NCI-H526 (cell line): ENCODE measurements around the gene MYH11.
A peak's percentile ranks its signal among the peaks of the same experiment; 100 is the strongest.
"Not testable (repeated sequence)": the region's sequence is repeated elsewhere in the genome, so short reads cannot be mapped to it uniquely, and the experiment has no call there.

Experiments
- DNase-seq, 2 experiments: peaks; one replicate each; lab custom pipeline; 2025; lab: John Stamatoyannopoulos, UW

Gene MYH11

GRCh38 chr16:15839204-15839603 is 17.6 kb downstream of the MYH11 start:
- not testable (repeated sequence) for DNase-seq

- no peak for DNase-seq
Measured at GRCh38 chr16:15837761-15838160, 19.1 kb downstream of the MYH11 start.

GRCh38 chr16:15836965-15837611 is 19.7 kb downstream of the MYH11 start:
- no peak for DNase-seq

GRCh38 chr16:15836074-15836473 is 20.8 kb downstream of the MYH11 start:
- no peak for DNase-seq

- no peak for DNase-seq
Measured at GRCh38 chr16:15835136-15835878, 21.5 kb downstream of the MYH11 start.

GRCh38 chr16:15834502-15834901 is 22.3 kb downstream of the MYH11 start:
- DNase-seq, result no peak

GRCh38 chr16:15833541-15833940 is 23.3 kb downstream of the MYH11 start:
- DNase-seq, result no peak

GRCh38 chr16:15832241-15832640 is 24.6 kb downstream of the MYH11 start:
- no peak for DNase-seq

- no peak for DNase-seq
Measured at GRCh38 chr16:15830832-15831451, 25.9 kb downstream of the MYH11 start.

- DNase-seq, result no peak
Measured at GRCh38 chr16:15829460-15829859, 27.4 kb downstream of the MYH11 start.

- DNase-seq, result no peak
Measured at GRCh38 chr16:15827709-15828343, 29.0 kb downstream of the MYH11 start.

GRCh38 chr16:15827299-15827698 is 29.5 kb downstream of the MYH11 start:
- DNase-seq, result no peak

GRCh38 chr16:15825750-15826305 is 31.0 kb downstream of the MYH11 start:
- no peak for DNase-seq

GRCh38 chr16:15822957-15823356 is 33.9 kb downstream of the MYH11 start:
- no peak for DNase-seq

GRCh38 chr16:15820837-15821236 is 36.0 kb downstream of the MYH11 start:
- no peak for DNase-seq

GRCh38 chr16:15819046-15819445 is 37.8 kb downstream of the MYH11 start:
- no peak for DNase-seq

- no peak for DNase-seq
Measured at GRCh38 chr16:15817446-15817845, 39.4 kb downstream of the MYH11 start.

GRCh38 chr16:15816228-15816627 is 40.6 kb downstream of the MYH11 start:
- DNase-seq, result no peak

GRCh38 chr16:15812401-15812750 is 44.5 kb downstream of the MYH11 start:
- DNase-seq, result not testable (repeated sequence)

- DNase-seq, result peak in 1 of 2 experiments; percentile 11
Measured at GRCh38 chr16:15811481-15812400, 45.1 kb downstream of the MYH11 start.

- no peak for DNase-seq
Measured at GRCh38 chr16:15810949-15811348, 45.9 kb downstream of the MYH11 start.
